Endothelial cell of umbilical vein (primary cell): ENCODE data around the gene CYBC1.

ENCODE experiments used
- FOS ChIP-seq: IDR thresholded peaks from 2 replicates; pipeline ENCODE4 v1.6.1; 2011; ENCODE audit warnings: mild to moderate bottlenecking, low read length, moderate library complexity, borderline replicate concordance; ENCODE audit not compliant: insufficient read depth
- MYC ChIP-seq: IDR thresholded peaks from one replicate; pipeline ENCODE4 v1.6.1; 2011; ENCODE audit warnings: mild to moderate bottlenecking, low read depth, low read length
- POLR2A ChIP-seq: IDR thresholded peaks from 2 replicates; pipeline ENCODE4 v1.6.1; 2012; ENCODE audit warnings: low read depth, mild to moderate bottlenecking, control low read depth, low read length
- POLR2AphosphoS5 ChIP-seq: IDR thresholded peaks from 2 replicates; pipeline ENCODE4 v1.6.1; 2012; ENCODE audit warnings: low read depth, mild to moderate bottlenecking, control low read depth, low read length, moderate library complexity; ENCODE audit not compliant: insufficient read depth
- TF ChIP-seq, protein P1 (sequence below), 2 donors: IDR thresholded peaks; 1 replicate in 1 of 2; 2 replicates in 1 of 2; pipeline ENCODE4 v1.5.1; 2011; ENCODE audit warnings: low read length in 2 of 2, mild to moderate bottlenecking in 2 of 2, moderate library complexity in 2 of 2, control low read depth in 1 of 2, inconsistent platforms in 1 of 2, low read depth in 1 of 2; ENCODE audit not compliant: insufficient read depth in 1 of 2; ENCODE audit errors: extremely low read depth in 1 of 2
- TF ChIP-seq, protein P2 (sequence below): IDR thresholded peaks from 2 replicates; pipeline ENCODE4 v1.6.1; 2011; ENCODE audit not compliant: insufficient read depth, insufficient read length

DNA sequence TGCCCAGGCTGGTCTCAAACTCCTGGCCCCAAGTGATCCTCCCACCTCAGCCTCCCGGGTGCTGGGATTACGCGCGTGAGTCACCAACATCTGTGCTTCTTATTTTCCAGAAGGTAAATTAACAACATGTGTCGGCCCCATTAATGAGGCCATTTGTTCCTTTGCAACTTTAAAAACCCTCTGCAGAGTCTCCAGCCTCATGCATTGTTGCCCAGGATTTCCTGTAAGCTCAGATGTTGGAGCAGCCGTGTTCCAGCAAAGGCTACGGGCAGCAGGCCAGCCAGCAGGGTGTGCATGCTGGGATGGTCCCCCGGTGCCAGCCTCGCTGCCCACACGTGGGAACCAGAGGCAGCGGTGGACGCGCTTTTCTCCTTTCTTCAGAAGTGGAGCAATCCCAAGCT, 51.5 kb downstream of the CYBC1 start:
- TF ChIP-seq, protein P1, sequence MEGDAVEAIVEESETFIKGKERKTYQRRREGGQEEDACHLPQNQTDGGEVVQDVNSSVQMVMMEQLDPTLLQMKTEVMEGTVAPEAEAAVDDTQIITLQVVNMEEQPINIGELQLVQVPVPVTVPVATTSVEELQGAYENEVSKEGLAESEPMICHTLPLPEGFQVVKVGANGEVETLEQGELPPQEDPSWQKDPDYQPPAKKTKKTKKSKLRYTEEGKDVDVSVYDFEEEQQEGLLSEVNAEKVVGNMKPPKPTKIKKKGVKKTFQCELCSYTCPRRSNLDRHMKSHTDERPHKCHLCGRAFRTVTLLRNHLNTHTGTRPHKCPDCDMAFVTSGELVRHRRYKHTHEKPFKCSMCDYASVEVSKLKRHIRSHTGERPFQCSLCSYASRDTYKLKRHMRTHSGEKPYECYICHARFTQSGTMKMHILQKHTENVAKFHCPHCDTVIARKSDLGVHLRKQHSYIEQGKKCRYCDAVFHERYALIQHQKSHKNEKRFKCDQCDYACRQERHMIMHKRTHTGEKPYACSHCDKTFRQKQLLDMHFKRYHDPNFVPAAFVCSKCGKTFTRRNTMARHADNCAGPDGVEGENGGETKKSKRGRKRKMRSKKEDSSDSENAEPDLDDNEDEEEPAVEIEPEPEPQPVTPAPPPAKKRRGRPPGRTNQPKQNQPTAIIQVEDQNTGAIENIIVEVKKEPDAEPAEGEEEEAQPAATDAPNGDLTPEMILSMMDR (IDR thresholded peaks at IDR 0.05; ENCODE audit: extremely low read depth in 1 of 2, insufficient read depth in 1 of 2, low read depth in 1 of 2, low read length in 2 of 2), result no peak
- no peak for TF ChIP-seq FOS
- TF ChIP-seq MYC, result no peak
- no peak for TF ChIP-seq POLR2AphosphoS5
- no peak for TF ChIP-seq POLR2A
- TF ChIP-seq, protein P2, sequence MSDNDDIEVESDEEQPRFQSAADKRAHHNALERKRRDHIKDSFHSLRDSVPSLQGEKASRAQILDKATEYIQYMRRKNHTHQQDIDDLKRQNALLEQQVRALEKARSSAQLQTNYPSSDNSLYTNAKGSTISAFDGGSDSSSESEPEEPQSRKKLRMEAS, result no peak
